Natural killer cell treated with Interleukin-12 subunit alpha and Interleukin-12 subunit beta and Interleukin-15 and Interleukin-18, amount 100 ng/mL, for 72 hours (primary cell): ENCODE measurements around the gene SZT2. TPM values are rescaled to one million over a fixed set of nuclear protein-coding genes. Genes with fewer than 3 reads are reported as not detected.

Experiments used
- ATAC-seq, 2 donors: fragments of 150-1000 bp; cut with Tn5 transposase in 1 of 2; sonication (Bioruptor Pico), chemical (Tn5 transposase) in 1 of 2; 2 replicates each; pipeline ENCODE4 v1.10.0; 2021
- DNase-seq: peaks from one replicate; pipeline ENCODE4 v3.0.0; 2022; ENCODE audit warnings: low spot score
- H3K27ac Mint-ChIP-seq, 2 donors: 1 replicate in 1 of 2; 2 replicates in 1 of 2; pipeline ENCODE4 v1.8.0; 2022; ENCODE audit warnings: mixed read lengths in 2 of 2, mild to moderate bottlenecking in 1 of 2, moderate library complexity in 1 of 2
- H3K27me3 Mint-ChIP-seq, 2 donors: 1 replicate in 1 of 2; 2 replicates in 1 of 2; pipeline ENCODE4 v1.8.0; 2022; ENCODE audit warnings: mixed read lengths in 2 of 2
- H3K36me3 Mint-ChIP-seq: one replicate; pipeline ENCODE4 v1.8.0; 2022; ENCODE audit warnings: mixed read lengths
- H3K4me1 Mint-ChIP-seq, 2 donors: 1 replicate in 1 of 2; 2 replicates in 1 of 2; pipeline ENCODE4 v1.8.0; 2022; ENCODE audit warnings: low read depth in 2 of 2, mixed read lengths in 2 of 2, mild to moderate bottlenecking in 1 of 2
- H3K4me3 Mint-ChIP-seq: one replicate; pipeline ENCODE4 v1.8.0; 2022; ENCODE audit warnings: mixed read lengths
- H3K9me3 Mint-ChIP-seq: 2 replicates; pipeline ENCODE4 v1.8.0; 2022; ENCODE audit warnings: mixed read lengths
- total RNA-seq, 2 donors: library from RNA; stranded (reverse); gene quantifications; one replicate each; pipeline ENCODE4 v1.2.3, GENCODE V29; 2022

SZT2 gene
- total RNA-seq, 2 donors from 2014 or later: 73.3 to 119 TPM

GRCh38 chr1:43427941-43428340, 38.2 kb downstream of the SZT2 start:
- Mint-ChIP-seq H3K27me3 (no peaks in the 10 kb centered on the region), H3K36me3 (peaks cover 18% of the 10 kb centered on the region), H3K4me1 (peaks cover 6 to 10% of the 10 kb centered on the region in 2 donors), H3K9me3 (no peaks in the 10 kb centered on the region), H3K27ac (no peak overlapping the region), H3K4me3 (no peak overlapping the region)
- DNase-seq (no peak), ATAC-seq (no peak)

GRCh38 chr1:43430831-43431230, 41.1 kb downstream of the SZT2 start:
- no peaks in the 10 kb centered on the region for H3K9me3 Mint-ChIP-seq
- no peak overlapping the region for H3K27ac Mint-ChIP-seq
- no peak overlapping the region for H3K4me3 Mint-ChIP-seq
- DNase-seq: no peak
- H3K27me3 Mint-ChIP-seq: no peaks in the 10 kb centered on the region
- ATAC-seq: no peak
- no peaks in the 10 kb centered on the region for H3K4me1 Mint-ChIP-seq
- H3K36me3 Mint-ChIP-seq: peaks cover 12% of the 10 kb centered on the region

DNA sequence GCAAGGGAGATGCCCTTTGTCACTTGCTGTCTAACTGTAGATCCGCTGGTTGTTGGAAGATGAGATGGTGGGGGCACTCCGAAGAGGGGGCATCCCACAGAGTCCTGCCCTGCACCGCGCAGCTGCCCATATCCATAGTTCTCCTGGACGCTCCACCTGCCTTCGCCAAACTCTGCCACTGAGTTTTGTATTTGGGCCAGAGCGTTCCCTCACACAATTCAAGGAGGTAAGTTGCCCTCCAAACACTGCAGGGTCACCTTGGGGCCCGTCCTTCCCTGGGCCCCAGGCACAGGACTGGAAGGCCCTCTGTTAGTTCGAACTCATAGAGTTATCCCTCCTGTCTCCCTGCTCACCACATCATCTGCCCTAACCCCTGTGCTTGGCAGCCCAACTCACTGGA, 42.0 kb downstream of the SZT2 start:
- H3K36me3 Mint-ChIP-seq: peaks cover 9% of the 10 kb centered on the region
- H3K9me3 Mint-ChIP-seq: no peaks in the 10 kb centered on the region
- no peaks in the 10 kb centered on the region for H3K27me3 Mint-ChIP-seq
- no peak overlapping the region for H3K4me3 Mint-ChIP-seq
- no peak overlapping the region for H3K27ac Mint-ChIP-seq
- ATAC-seq: no peak
- H3K4me1 Mint-ChIP-seq: no peaks in the 10 kb centered on the region
- DNase-seq: no peak

GRCh38 chr1:43432171-43432860, 42.6 kb downstream of the SZT2 start:
- Mint-ChIP-seq H3K27me3 (no peaks in the 10 kb centered on the region), H3K36me3 (peaks cover 5% of the 10 kb centered on the region), H3K4me1 (no peaks in the 10 kb centered on the region), H3K27ac (no peak overlapping the region), H3K9me3 (no peaks in the 10 kb centered on the region), H3K4me3 (no peak overlapping the region)
- ATAC-seq (no peak), DNase-seq (no peak)

GRCh38 chr1:43432907-43433306, 43.2 kb downstream of the SZT2 start:
- no peak for DNase-seq
- Mint-ChIP-seq H3K4me3 (no peak overlapping the region), H3K9me3 (no peaks in the 10 kb centered on the region), H3K27me3 (no peaks in the 10 kb centered on the region), H3K36me3 (peaks cover 5% of the 10 kb centered on the region), H3K4me1 (no peaks in the 10 kb centered on the region), H3K27ac (no peak overlapping the region)
- no peak for ATAC-seq

DNA sequence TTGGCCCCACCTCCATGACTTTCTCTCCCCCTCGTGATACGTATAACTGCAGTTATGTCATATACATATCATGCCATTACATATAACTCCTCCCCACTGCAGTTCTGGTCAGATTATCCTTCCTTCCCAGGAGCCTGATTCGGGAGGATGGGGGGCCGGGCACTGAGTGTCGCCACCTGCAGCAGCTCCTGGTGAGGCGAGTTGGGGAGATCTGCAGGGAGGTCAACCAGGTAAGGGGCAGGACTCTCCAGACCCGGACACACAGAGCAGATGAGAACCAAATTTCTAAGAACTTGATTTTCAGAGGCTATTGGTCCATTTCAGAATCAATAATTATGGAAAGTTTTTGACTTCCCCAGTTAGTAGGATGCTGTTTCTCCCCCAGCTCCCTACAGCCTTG, 44.6 kb downstream of the SZT2 start:
- H3K4me3 Mint-ChIP-seq: no peak overlapping the region
- H3K9me3 Mint-ChIP-seq: no peaks in the 10 kb centered on the region
- H3K36me3 Mint-ChIP-seq: peaks cover 4% of the 10 kb centered on the region
- no peaks in the 10 kb centered on the region for H3K4me1 Mint-ChIP-seq
- H3K27me3 Mint-ChIP-seq: no peaks in the 10 kb centered on the region
- DNase-seq (no peak), ATAC-seq (no peak)
- no peak overlapping the region for H3K27ac Mint-ChIP-seq

DNA sequence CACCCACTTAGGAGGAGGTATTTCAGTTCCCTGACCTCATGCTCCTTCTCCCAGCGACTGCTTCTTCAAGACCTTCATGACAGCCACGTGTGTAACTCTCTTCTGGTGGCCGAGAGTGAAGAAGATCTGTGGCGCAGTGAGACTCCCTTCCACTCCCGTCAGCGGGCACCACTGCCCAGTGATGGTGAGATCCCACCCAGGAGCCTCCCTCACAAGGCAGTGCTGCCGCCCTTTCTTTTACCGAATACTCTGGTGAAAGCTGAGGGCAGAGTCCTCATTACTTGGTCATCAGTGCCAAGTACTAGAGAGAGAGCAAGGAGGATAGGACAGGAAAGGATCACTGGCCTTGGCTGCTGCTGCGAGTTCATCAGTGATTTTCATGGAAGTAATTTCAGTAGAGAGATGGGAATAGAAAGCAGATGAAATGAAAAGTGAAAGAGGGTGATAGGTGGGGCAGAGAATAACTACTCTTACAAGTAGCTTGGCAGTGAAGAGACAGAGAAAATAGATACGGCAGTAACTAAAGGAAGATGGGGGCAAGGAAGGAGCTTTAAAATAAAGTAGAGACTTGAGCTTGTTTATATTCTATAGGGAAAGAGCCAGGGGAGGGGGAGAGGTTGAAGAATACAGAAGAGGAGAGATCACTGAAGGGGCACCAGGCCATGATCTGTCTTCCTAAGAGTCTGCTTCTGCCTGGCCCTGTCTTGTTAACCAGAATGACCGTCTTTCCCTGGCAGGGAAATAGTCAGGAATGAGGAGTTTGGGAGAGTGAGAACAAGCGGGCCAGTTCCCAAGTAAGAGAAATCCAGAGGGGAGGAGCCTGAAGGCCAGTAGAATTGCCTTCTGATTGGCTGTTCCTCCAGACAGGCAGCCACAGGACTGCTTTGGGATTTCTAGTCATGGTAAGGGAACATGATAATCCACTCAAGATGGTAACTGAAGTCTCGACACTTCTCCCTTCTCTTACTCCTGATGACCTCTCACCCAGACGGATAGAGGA, 45.7 kb downstream of the SZT2 start:
- H3K36me3 Mint-ChIP-seq: no peaks in the 10 kb centered on the region
- no peak for DNase-seq

GRCh38 chr1:43436371-43436770, 46.7 kb downstream of the SZT2 start:
- no peak for ATAC-seq
- no peak overlapping the region for H3K4me3 Mint-ChIP-seq
- H3K27me3 Mint-ChIP-seq: no peaks in the 10 kb centered on the region
- no peak overlapping the region for H3K27ac Mint-ChIP-seq
- no peaks in the 10 kb centered on the region for H3K36me3 Mint-ChIP-seq
- no peak for DNase-seq
- no peaks in the 10 kb centered on the region for H3K9me3 Mint-ChIP-seq
- no peaks in the 10 kb centered on the region for H3K4me1 Mint-ChIP-seq

More for the DNA sequence above, 45.7 kb downstream of the SZT2 start:
- ATAC-seq: no peak
- Mint-ChIP-seq H3K27me3 (no peaks in the 10 kb centered on the region), H3K27ac (no peak overlapping the region), H3K4me1 (no peaks in the 10 kb centered on the region), H3K4me3 (no peak overlapping the region), H3K9me3 (no peaks in the 10 kb centered on the region)

DNA sequence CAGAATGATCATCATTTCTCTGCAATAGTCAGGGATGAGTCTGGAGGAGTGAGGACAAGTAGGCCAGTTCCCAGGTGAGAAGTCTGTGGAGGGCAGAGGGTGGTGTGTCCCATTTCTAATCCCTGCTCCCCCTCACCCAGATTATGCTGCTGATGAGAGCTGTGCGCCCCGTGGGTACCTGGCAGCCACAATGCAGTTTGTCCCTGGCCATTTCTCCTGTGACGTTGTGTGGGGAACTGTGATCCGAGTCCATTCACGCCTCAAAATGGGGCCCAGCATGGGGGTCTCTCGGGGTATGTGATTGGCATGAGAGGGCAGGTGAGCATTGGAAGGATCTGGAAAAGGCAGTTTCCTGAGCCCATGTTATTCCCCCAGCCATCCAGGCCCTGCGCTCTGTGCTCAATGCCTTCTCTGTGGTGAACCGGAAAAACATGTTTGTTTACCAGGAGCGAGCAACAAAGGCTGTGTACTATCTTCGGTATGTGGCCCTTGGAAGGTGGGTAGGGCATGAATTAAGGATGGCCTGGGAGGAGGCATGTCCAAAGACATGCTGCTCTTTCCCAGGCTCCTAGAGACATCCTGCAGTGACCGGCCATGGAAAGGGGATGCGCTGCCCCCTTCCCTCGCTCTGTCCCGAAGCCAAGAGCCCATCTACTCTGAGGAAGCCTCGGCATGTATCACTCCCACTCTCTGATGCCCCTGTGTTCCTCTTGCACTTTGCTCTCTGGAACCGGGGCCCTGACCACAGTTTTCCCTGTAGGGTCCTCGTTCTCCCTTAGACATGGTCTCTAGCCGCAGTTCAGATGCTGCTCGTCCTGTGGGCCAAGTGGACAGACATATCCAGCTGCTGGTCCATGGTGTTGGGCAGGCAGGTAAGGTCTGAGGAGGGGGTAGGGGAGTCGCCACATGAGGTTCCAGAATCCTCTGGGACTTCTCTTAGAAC, 47.6 kb downstream of the SZT2 start:
- ATAC-seq (no peak), DNase-seq (no peak)
- Mint-ChIP-seq H3K4me3 (no peak overlapping the region), H3K36me3 (no peaks in the 10 kb centered on the region), H3K27me3 (no peaks in the 10 kb centered on the region), H3K4me1 (no peaks in the 10 kb centered on the region), H3K27ac (no peak overlapping the region), H3K9me3 (no peaks in the 10 kb centered on the region)

GRCh38 chr1:43438006-43438405, 48.3 kb downstream of the SZT2 start:
- Mint-ChIP-seq H3K4me3 (no peak overlapping the region), H3K4me1 (no peaks in the 10 kb centered on the region), H3K27me3 (no peaks in the 10 kb centered on the region), H3K27ac (no peak overlapping the region), H3K9me3 (no peaks in the 10 kb centered on the region), H3K36me3 (no peaks in the 10 kb centered on the region)
- ATAC-seq: no peak
- no peak for DNase-seq

- no peaks in the 10 kb centered on the region for H3K9me3 Mint-ChIP-seq
- H3K27me3 Mint-ChIP-seq: no peaks in the 10 kb centered on the region
- no peaks in the 10 kb centered on the region for H3K36me3 Mint-ChIP-seq
- H3K27ac Mint-ChIP-seq: no peak overlapping the region
- no peak overlapping the region for H3K4me3 Mint-ChIP-seq
- H3K4me1 Mint-ChIP-seq: no peaks in the 10 kb centered on the region
- DNase-seq (no peak), ATAC-seq (no peak)
These were observed 48.9 kb downstream of the SZT2 start for GRCh38 chr1:43438576-43438952.

DNA sequence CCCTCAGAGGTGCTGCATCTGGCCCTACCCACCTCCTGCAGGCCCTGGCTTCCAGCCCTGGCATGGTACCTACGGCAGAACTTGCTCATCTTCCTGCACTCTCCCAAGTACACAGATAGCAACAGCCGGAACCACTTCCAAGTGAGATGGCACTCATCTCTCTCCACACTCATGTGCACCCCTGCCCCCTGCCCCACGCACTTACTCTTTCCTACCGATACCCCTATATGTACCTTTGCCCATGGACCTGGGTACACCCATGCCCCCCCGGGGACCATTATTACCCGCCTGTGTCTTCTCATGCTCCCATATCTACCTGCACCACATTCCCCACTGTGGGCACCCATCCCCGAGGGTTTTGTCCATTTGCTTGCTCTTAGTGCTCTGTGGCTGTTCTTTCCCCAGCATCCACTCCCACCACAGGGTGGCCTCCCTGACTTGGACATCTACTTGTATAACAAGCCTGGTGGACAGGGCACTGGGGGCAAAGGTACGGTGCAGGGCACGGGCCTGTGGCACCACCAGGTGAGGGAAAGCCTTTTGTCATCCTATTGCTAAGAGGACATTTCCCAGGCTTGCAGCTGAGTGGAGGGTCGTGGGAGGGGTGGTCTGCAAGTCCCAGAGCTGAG, 49.4 kb downstream of the SZT2 start:
- no peak for DNase-seq
- H3K9me3 Mint-ChIP-seq: no peaks in the 10 kb centered on the region
- H3K4me3 Mint-ChIP-seq: no peak overlapping the region
- H3K36me3 Mint-ChIP-seq: no peaks in the 10 kb centered on the region
- no peak overlapping the region for H3K27ac Mint-ChIP-seq
- H3K4me1 Mint-ChIP-seq: no peaks in the 10 kb centered on the region
- no peaks in the 10 kb centered on the region for H3K27me3 Mint-ChIP-seq
- ATAC-seq: no peak

DNA sequence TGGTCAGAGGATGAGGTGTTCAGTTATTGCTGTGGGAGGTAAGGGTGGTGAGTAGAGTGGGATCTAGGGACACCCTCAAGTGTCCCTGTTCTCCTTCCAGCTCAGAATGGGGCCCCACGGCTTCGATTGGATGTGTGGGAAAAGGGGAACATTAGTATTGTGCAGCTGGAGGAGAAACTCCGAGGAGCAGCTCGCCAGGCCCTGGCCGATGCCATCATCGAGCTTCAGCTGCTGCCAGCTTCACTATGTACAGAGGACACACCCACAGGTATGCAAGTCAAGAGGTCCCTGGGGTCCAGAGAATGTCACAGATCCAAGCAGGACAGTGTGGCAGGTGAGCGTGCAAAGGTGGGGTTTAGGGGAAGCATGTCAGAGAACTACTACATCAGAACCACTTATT, 50.1 kb downstream of the SZT2 start:
- no peaks in the 10 kb centered on the region for H3K4me1 Mint-ChIP-seq
- ATAC-seq: no peak
- no peak for DNase-seq
- no peaks in the 10 kb centered on the region for H3K27me3 Mint-ChIP-seq
- peaks cover 4% of the 10 kb centered on the region for H3K36me3 Mint-ChIP-seq
- H3K27ac Mint-ChIP-seq: no peak overlapping the region
- H3K4me3 Mint-ChIP-seq: no peak overlapping the region
- H3K9me3 Mint-ChIP-seq: no peaks in the 10 kb centered on the region
